Kidney tubule cell (primary cell): ENCODE data around the gene USP3.
A peak's percentile ranks its signal among the peaks of the same experiment; 100 is the strongest.

Source experiments
- DNase-seq: peaks from one replicate; pipeline ENCODE4 v3.0.0-alpha.2; 2018; ENCODE audit warnings: low spot score

Gene USP3

GRCh38 chr15:63544258-63545026 lies 40.0 kb downstream of the USP3 start:
- DNase-seq: no peak

- DNase-seq: no peak
Measured at GRCh38 chr15:63545520-63545919, 41.1 kb downstream of the USP3 start.

GRCh38 chr15:63551400-63551799 lies 47.0 kb downstream of the USP3 start:
- peak; percentile 20 for DNase-seq

GRCh38 chr15:63553388-63553791 lies 49.0 kb downstream of the USP3 start:
- DNase-seq: peak; percentile 96

GRCh38 chr15:63554337-63554927 lies 50.0 kb downstream of the USP3 start:
- DNase-seq: no peak

- no peak for DNase-seq
Measured at GRCh38 chr15:63555507-63555906, 51.1 kb downstream of the USP3 start.

GRCh38 chr15:63556246-63556645 lies 51.9 kb downstream of the USP3 start:
- DNase-seq: peak; percentile 76

- no peak for DNase-seq
Measured at GRCh38 chr15:63556736-63557135, 52.3 kb downstream of the USP3 start.

GRCh38 chr15:63559753-63560152 lies 55.4 kb downstream of the USP3 start:
- no peak for DNase-seq

- DNase-seq: no peak
Measured at GRCh38 chr15:63560741-63561448, 56.5 kb downstream of the USP3 start.

- DNase-seq: no peak
Measured at GRCh38 chr15:63564093-63564492, 59.7 kb downstream of the USP3 start.

- DNase-seq: no peak
Measured at GRCh38 chr15:63565536-63566186, 61.3 kb downstream of the USP3 start.

GRCh38 chr15:63572749-63573464 lies 68.5 kb downstream of the USP3 start:
- no peak for DNase-seq

GRCh38 chr15:63573533-63573932 lies 69.1 kb downstream of the USP3 start:
- DNase-seq: no peak

GRCh38 chr15:63575312-63575711 lies 70.9 kb downstream of the USP3 start:
- no peak for DNase-seq

GRCh38 chr15:63576441-63576840 lies 72.0 kb downstream of the USP3 start:
- DNase-seq: no peak

GRCh38 chr15:63582179-63582578 lies 77.8 kb downstream of the USP3 start:
- DNase-seq: no peak

GRCh38 chr15:63582718-63583426 lies 78.5 kb downstream of the USP3 start:
- DNase-seq: peak; percentile 93

- DNase-seq: no peak
Measured at GRCh38 chr15:63586790-63587189, 82.4 kb downstream of the USP3 start.

GRCh38 chr15:63587527-63587926 lies 83.1 kb downstream of the USP3 start:
- DNase-seq: no peak

GRCh38 chr15:63588826-63589225 lies 84.4 kb downstream of the USP3 start:
- peak; percentile 40 for DNase-seq
